ENCODE measurements around the gene KAZALD1. TPM values are rescaled to one million over a fixed set of nuclear protein-coding genes. Genes with fewer than 3 reads are reported as not detected.

The KAZALD1 gene
- polyA plus RNA-seq, 1 of the 3 experiments (the other 2 are of a cell fraction) = 3.0 TPM

DNA sequence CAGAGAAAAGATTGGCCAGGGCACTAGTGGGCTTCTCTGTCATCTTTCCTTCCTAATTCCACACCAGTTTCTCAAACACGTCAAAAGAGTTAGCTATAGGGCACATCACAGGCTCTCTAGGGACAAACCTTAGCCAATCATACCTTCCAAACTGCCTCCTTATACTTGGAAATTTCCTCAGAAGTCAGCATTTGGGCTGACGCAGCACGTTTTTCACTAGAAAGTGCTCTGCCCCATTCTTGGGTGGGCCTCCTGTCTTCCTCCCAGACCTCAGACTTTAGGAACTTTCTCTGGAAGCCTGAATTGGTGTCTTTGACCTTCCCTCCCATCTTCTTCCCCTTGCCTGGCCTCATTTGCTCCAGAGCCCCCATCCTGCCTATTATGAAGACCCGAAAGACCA lies 19.7 kb upstream of the KAZALD1 start:
- ChIA-PET POLR2A (interaction anchor here (0.8 to 2.1 kb wide), 9 partner anchors 9 to 100 kb away, joined by 3 to 16 read pairs (median 6); partner anchors contain the start of genes PDZD7 and SFXN3), CTCF (interaction anchor here (0.8 to 9.5 kb wide), 20 partner anchors 7 to 100 kb away, joined by 3 to 98 read pairs (median 7); partner anchors contain the start of genes KAZALD1, PDZD7 and SFXN3)
- 71% methylated on average over 3 of the region's 4 CpGs for WGBS (ENCODE audit: low lambda C conversion rate)
- no peak for DNase-seq
- Histone ChIP-seq H3K9me3 (no peaks in the 10 kb centered on the region), H3F3A (replicated peaks; ENCODE audit: insufficient read depth) (peaks cover 45% of the 10 kb centered on the region), H3K4me1 (ENCODE audit: control insufficient read depth in 1 of 2, insufficient read depth in 2 of 2, low read depth in 1 of 2, low read length in 1 of 2) (peaks cover 10 to 18% of the 10 kb centered on the region in 2 experiments), H4K20me1 (ENCODE audit: insufficient read depth) (no peaks in the 10 kb centered on the region), H3K27ac (ENCODE audit: low read depth in 2 of 2, low read length in 1 of 2) (peak overlapping the region; percentile 91 to 97), H3K4me2 (peak overlapping the region; percentile 92), H3K27me3 (ENCODE audit: insufficient read depth) (no peaks in the 10 kb centered on the region), H3K36me3 (replicated peaks in 1 of 2; ENCODE audit: control insufficient read depth in 1 of 2, insufficient read depth in 2 of 2, low read length in 1 of 2) (peaks cover 17 to 27% of the 10 kb centered on the region in 2 experiments), H2AFZ (ENCODE audit: low read depth) (no peak overlapping the region), H3K9ac (peak overlapping the region; percentile 87), H3K79me2 (ENCODE audit: insufficient read depth) (peaks cover 7% of the 10 kb centered on the region), H3K9me2 (no peaks in the 10 kb centered on the region), H3K4me3 (ENCODE audit: low read depth in 2 of 2, low read length in 1 of 2) (peak overlapping the region; percentile 53 to 68)
- TF ChIP-seq POLR2AphosphoS5 (IDR thresholded peaks at IDR 0.05; ENCODE audit: low read depth, low read length) = no peak
- no peak for TF ChIP-seq MEF2A (IDR thresholded peaks at IDR 0.05; ENCODE audit: borderline replicate concordance, low read depth)
- TF ChIP-seq, protein P1, sequence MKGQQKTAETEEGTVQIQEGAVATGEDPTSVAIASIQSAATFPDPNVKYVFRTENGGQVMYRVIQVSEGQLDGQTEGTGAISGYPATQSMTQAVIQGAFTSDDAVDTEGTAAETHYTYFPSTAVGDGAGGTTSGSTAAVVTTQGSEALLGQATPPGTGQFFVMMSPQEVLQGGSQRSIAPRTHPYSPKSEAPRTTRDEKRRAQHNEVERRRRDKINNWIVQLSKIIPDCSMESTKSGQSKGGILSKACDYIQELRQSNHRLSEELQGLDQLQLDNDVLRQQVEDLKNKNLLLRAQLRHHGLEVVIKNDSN (IDR thresholded peaks at IDR 0.05; ENCODE audit: borderline replicate concordance, low read depth) = no peak

DNA sequence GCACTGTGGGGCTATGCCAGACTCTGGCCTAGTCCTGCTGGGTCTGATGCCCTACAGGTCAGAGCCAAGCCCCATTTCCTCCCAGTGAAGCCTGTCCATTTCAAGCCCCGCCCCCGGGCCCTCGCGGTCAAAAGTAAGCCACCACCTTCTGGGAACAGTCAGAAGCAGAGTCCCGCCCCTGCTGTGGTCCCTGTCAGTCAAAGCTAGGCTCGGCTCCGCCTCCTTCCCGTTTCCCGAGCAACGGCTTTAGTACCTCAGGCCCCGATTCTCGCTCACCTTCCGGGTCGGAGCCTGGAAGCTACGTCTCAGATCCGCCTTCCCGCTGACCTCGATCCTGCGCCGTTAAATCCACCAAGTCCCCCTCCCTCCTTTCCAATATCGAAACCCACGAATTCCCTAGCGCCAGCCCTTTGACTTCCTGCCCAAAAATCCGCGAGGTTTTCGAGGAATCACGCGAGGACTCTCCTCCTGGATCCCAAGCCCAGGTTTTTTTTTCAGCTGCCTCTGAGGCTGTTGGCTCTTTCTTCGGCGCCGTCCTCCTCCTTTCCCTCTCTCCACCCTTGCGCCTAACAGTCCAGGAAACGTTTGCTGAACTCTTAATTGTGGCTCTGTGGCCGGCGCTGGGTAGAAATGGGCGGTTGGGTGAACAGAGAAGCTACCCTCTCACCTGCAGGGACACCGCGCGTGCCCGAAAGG lies 19.0 kb upstream of the KAZALD1 start:
- DNase-seq = peak; percentile 91
- Histone ChIP-seq H3K27ac (ENCODE audit: low read depth in 2 of 2, low read length in 1 of 2) (peak overlapping the region; percentile 91 to 97), H4K20me1 (ENCODE audit: insufficient read depth) (no peaks in the 10 kb centered on the region), H3K9me3 (no peaks in the 10 kb centered on the region), H3F3A (replicated peaks; ENCODE audit: insufficient read depth) (peaks cover 45% of the 10 kb centered on the region), H3K79me2 (ENCODE audit: insufficient read depth) (peaks cover 6% of the 10 kb centered on the region; the same call in 1 of the 2 replicates), H3K4me1 (ENCODE audit: control insufficient read depth in 1 of 2, insufficient read depth in 2 of 2, low read depth in 1 of 2, low read length in 1 of 2) (peaks cover 10 to 18% of the 10 kb centered on the region in 2 experiments), H3K4me3 (ENCODE audit: low read depth in 2 of 2, low read length in 1 of 2) (peak overlapping the region; percentile 53 to 68), H3K27me3 (ENCODE audit: insufficient read depth) (no peaks in the 10 kb centered on the region), H3K9ac (peak overlapping the region; percentile 87), H3K9me2 (no peaks in the 10 kb centered on the region), H3K4me2 (peak overlapping the region; percentile 92), H3K36me3 (replicated peaks in 1 of 2; ENCODE audit: control insufficient read depth in 1 of 2, insufficient read depth in 2 of 2, low read length in 1 of 2) (peaks cover 10 to 20% of the 10 kb centered on the region in 2 experiments), H2AFZ (ENCODE audit: low read depth) (peak overlapping the region; percentile 91)
- ChIA-PET CTCF (interaction anchor here (0.8 to 9.5 kb wide), 17 partner anchors 8 to 99 kb away, joined by 3 to 98 read pairs (median 9); partner anchors contain the start of genes KAZALD1, PDZD7 and SFXN3), POLR2A (interaction anchor here (0.5 to 2.1 kb wide), 17 partner anchors 9 to 773 kb away, joined by 3 to 16 read pairs (median 4); partner anchors contain the start of genes PDZD7 and SFXN3)
- 8% methylated on average over 32 of the region's 40 CpGs for WGBS (ENCODE audit: low lambda C conversion rate)
- TF ChIP-seq FOSL2 (IDR thresholded peaks at IDR 0.05; ENCODE audit: borderline replicate concordance, low read depth) (no peak), TAF1 (IDR thresholded peaks at IDR 0.05; ENCODE audit: borderline replicate concordance, low read depth, low read length) (peak; percentile 88), FOXM1 (IDR thresholded peaks at IDR 0.05; ENCODE audit: low read depth) (no peak), FOXJ3 (CRISPR knock-in tag; IDR thresholded peaks at IDR 0.05) (no peak), POLR2AphosphoS5 (IDR thresholded peaks at IDR 0.05; ENCODE audit: low read depth, low read length) (peak; percentile 93), RFX5 (IDR thresholded peaks at IDR 0.05; ENCODE audit: low read length) (no peak), MXI1 (IDR thresholded peaks at IDR 0.05; ENCODE audit: low read depth, low read length) (0 out of 2 replicates have a peak, but pooled peaks have one; percentile 52), EP300 (IDR thresholded peaks at IDR 0.05; ENCODE audit: borderline replicate concordance in 1 of 2, low read depth in 1 of 2, low read length in 1 of 2) (no peak), SIN3A (IDR thresholded peaks at IDR 0.05; ENCODE audit: borderline replicate concordance, low read depth, low read length) (peak; percentile 75; the same call in 1 of the 2 replicates), GABPA (IDR thresholded peaks at IDR 0.05; ENCODE audit: low read depth) (peak; percentile 69), RCOR1 (IDR thresholded peaks at IDR 0.05; ENCODE audit: low read length) (no peak), YY1 (IDR thresholded peaks at IDR 0.05; ENCODE audit: low read depth) (0 out of 2 replicates have a peak, but pooled peaks have one; percentile 25), TCF12 (IDR thresholded peaks at IDR 0.05) (no peak), CHD2 (IDR thresholded peaks at IDR 0.05; ENCODE audit: low read length, partially characterized antibody) (peak; percentile 99), SMC3 (IDR thresholded peaks at IDR 0.05; ENCODE audit: low read depth, low read length) (0 out of 2 replicates have a peak, but pooled peaks have one; percentile 3), RAD21 (IDR thresholded peaks at IDR 0.05; ENCODE audit: low read length) (no peak)
- TF ChIP-seq, protein P2, sequence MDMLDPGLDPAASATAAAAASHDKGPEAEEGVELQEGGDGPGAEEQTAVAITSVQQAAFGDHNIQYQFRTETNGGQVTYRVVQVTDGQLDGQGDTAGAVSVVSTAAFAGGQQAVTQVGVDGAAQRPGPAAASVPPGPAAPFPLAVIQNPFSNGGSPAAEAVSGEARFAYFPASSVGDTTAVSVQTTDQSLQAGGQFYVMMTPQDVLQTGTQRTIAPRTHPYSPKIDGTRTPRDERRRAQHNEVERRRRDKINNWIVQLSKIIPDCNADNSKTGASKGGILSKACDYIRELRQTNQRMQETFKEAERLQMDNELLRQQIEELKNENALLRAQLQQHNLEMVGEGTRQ (IDR thresholded peaks at IDR 0.05; ENCODE audit: borderline replicate concordance, low read depth, low read length) = no peak
- TF ChIP-seq, protein P3, sequence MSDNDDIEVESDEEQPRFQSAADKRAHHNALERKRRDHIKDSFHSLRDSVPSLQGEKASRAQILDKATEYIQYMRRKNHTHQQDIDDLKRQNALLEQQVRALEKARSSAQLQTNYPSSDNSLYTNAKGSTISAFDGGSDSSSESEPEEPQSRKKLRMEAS (IDR thresholded peaks at IDR 0.05; ENCODE audit: low read depth) = peak; percentile 66; the same call in 1 of the 2 replicates
- TF ChIP-seq, protein P4, sequence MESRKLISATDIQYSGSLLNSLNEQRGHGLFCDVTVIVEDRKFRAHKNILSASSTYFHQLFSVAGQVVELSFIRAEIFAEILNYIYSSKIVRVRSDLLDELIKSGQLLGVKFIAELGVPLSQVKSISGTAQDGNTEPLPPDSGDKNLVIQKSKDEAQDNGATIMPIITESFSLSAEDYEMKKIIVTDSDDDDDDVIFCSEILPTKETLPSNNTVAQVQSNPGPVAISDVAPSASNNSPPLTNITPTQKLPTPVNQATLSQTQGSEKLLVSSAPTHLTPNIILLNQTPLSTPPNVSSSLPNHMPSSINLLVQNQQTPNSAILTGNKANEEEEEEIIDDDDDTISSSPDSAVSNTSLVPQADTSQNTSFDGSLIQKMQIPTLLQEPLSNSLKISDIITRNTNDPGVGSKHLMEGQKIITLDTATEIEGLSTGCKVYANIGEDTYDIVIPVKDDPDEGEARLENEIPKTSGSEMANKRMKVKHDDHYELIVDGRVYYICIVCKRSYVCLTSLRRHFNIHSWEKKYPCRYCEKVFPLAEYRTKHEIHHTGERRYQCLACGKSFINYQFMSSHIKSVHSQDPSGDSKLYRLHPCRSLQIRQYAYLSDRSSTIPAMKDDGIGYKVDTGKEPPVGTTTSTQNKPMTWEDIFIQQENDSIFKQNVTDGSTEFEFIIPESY (IDR thresholded peaks at IDR 0.05; ENCODE audit: borderline replicate concordance, low read depth) = peak; percentile 97

All from SK-N-SH (cell line).